K562 (cell line): Measurements from ENCODE around the gene MYL11. TPM values are rescaled to one million over a fixed set of nuclear protein-coding genes. Genes with fewer than 3 reads are reported as not detected.

Experiments
- ATF7 ChIP-seq: fragments of 450-650 bp; IDR thresholded peaks from 2 replicates; pipeline ENCODE4 v1.7.1; 2014; ENCODE audit warnings: mild to moderate bottlenecking, moderate library complexity
- FOXP4 ChIP-seq: sonication (generic); formaldehyde crosslinking; IDR thresholded peaks from 2 replicates; pipeline ENCODE4 v1.8.0; 2022; ENCODE audit warnings: mild to moderate bottlenecking, missing genetic modification reagents, borderline replicate concordance
- RAD21 ChIP-seq, 2 experiments: fragments of 250-450 bp in 1 of 2; fragments of 450-650 bp in 1 of 2; sonication (Bioruptor Pico) in 1 of 2; formaldehyde crosslinking in 1 of 2; IDR thresholded peaks in 1 of 2; conservative IDR thresholded peaks in 1 of 2; 2 replicates each; pipeline versions ENCODE4 v1.4.0 to v1.8.0; 2020 to 2022; ENCODE audit warnings: mild to moderate bottlenecking in 2 of 2, moderate library complexity in 1 of 2
- polyA plus RNA-seq, 8 experiments: library from polyadenylated mRNA; depleted of rRNA in 4 of 8; stranded (reverse) in 5 of 8; unstranded in 3 of 8; fragments of >200 nt; fragmentation: Nextera tagmentation in 2 of 8; fragmentation: Illumina TruSeq in 1 of 8; extraction: Ambion mirVana in 2 of 8; extraction: Trizol in 1 of 8; gene quantifications; 2 replicates each; pipeline versions ENCODE4 v1.2.1 to v1.2.3, GENCODE V29; 2011 to 2014; ENCODE audit warnings: inconsistent platforms in 1 of 8, missing spikeins in 1 of 8
- total RNA-seq, 7 experiments: library from RNA; depleted of rRNA in 6 of 7; stranded (reverse); fragments of >200 nt in 6 of 7; fragmentation: Illumina TruSeq in 2 of 7; extraction: Trizol in 2 of 7; gene quantifications; 2 replicates each; pipeline versions ENCODE4 v1.2.1 to v1.2.3, GENCODE V29; 2011 to 2021; ENCODE audit warnings: low replicate concordance in 1 of 7
- TF ChIP-seq, protein P1 (sequence below): sonication (generic); formaldehyde crosslinking; IDR thresholded peaks from 2 replicates; pipeline ENCODE4 v1.8.1; 2023; ENCODE audit warnings: mild to moderate bottlenecking, missing genetic modification reagents
- TF ChIP-seq, protein P2 (sequence below), 2 experiments: fragments of 450-650 bp; formaldehyde crosslinking in 1 of 2; IDR thresholded peaks; 2 replicates each; pipeline versions ENCODE4 v1.4.0 to v1.6.1; 2014 to 2020; ENCODE audit warnings: mild to moderate bottlenecking in 2 of 2, borderline replicate concordance in 1 of 2, low read depth in 1 of 2

The MYL11 gene
- total and polyA plus RNA-seq, 9 of the 15 experiments (the other 6 are each of a cell fraction or from before 2014, with no cell fraction given) = 0.31 to 1.5 (median 0.73) TPM; not detected in 4

- peak; percentile 47; the same call in 1 of the 2 replicates for TF ChIP-seq FOXP4
- TF ChIP-seq, protein P1, sequence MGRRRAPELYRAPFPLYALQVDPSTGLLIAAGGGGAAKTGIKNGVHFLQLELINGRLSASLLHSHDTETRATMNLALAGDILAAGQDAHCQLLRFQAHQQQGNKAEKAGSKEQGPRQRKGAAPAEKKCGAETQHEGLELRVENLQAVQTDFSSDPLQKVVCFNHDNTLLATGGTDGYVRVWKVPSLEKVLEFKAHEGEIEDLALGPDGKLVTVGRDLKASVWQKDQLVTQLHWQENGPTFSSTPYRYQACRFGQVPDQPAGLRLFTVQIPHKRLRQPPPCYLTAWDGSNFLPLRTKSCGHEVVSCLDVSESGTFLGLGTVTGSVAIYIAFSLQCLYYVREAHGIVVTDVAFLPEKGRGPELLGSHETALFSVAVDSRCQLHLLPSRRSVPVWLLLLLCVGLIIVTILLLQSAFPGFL = 0 out of 2 replicates have a peak, but pooled peaks have one; percentile 18
- peak; percentile 91 to 96 for TF ChIP-seq RAD21 (CRISPR knock-in tag; conservative IDR thresholded peaks at IDR 0.05 in 1 of 2, IDR thresholded peaks at IDR 0.05 in 1 of 2)
- 0 out of 2 replicates have a peak, but pooled peaks have one; percentile 22 for TF ChIP-seq ATF7
- TF ChIP-seq, protein P2, sequence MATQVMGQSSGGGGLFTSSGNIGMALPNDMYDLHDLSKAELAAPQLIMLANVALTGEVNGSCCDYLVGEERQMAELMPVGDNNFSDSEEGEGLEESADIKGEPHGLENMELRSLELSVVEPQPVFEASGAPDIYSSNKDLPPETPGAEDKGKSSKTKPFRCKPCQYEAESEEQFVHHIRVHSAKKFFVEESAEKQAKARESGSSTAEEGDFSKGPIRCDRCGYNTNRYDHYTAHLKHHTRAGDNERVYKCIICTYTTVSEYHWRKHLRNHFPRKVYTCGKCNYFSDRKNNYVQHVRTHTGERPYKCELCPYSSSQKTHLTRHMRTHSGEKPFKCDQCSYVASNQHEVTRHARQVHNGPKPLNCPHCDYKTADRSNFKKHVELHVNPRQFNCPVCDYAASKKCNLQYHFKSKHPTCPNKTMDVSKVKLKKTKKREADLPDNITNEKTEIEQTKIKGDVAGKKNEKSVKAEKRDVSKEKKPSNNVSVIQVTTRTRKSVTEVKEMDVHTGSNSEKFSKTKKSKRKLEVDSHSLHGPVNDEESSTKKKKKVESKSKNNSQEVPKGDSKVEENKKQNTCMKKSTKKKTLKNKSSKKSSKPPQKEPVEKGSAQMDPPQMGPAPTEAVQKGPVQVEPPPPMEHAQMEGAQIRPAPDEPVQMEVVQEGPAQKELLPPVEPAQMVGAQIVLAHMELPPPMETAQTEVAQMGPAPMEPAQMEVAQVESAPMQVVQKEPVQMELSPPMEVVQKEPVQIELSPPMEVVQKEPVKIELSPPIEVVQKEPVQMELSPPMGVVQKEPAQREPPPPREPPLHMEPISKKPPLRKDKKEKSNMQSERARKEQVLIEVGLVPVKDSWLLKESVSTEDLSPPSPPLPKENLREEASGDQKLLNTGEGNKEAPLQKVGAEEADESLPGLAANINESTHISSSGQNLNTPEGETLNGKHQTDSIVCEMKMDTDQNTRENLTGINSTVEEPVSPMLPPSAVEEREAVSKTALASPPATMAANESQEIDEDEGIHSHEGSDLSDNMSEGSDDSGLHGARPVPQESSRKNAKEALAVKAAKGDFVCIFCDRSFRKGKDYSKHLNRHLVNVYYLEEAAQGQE (IDR thresholded peaks at IDR 0.05; ENCODE audit: borderline replicate concordance) = peak; percentile 85
- TF ChIP-seq, protein P2 (CRISPR knock-in tag; IDR thresholded peaks at IDR 0.05; ENCODE audit: low read depth) = no peak
These were observed 34.8 kb downstream of the MYL11 start (continued) for GRCh38 chr16:30409125-30410060.
